Measurements from ENCODE around the gene APBA1. TPM values are rescaled to one million over a fixed set of nuclear protein-coding genes. Genes with fewer than 3 reads are reported as not detected.

Gene APBA1
- total RNA-seq, 1 experiment from 2014 or later = 1.8 TPM

DNA sequence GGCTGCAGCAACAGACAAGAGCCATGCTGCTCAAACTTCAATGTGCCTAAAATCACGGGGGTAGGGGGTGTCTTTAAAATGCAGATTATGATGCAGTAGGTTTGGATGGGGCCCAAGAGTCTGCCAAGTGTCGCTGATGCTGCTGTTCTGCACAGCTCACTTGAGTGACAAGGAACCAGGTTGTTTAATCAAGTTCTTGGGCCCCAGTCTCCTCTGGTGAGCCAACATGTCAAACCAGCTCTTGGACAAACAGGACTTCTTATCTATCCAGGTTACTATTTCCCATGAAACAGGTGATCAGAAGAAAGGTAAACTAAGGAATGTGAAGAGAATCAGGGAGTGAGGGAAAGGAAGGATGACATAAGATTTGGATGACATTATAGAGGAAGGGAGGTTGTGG, 78.0 kb downstream of the APBA1 start:
- Histone ChIP-seq H4K8ac (replicated peaks; ENCODE audit: insufficient read length, low read depth, low read length) (no peak overlapping the region), H2AFZ (ENCODE audit: low read length) (no peak overlapping the region), H3K9ac (ENCODE audit: extremely low read depth, insufficient read length, low read length) (no peak overlapping the region), H3K23me2 (ENCODE audit: insufficient read length, low read depth, low read length, poor library complexity, severe bottlenecking) (no peaks in the 10 kb centered on the region), H3K4me2 (ENCODE audit: insufficient read depth, insufficient read length, low read length) (no peak overlapping the region), H2BK12ac (ENCODE audit: insufficient read length, low read depth, low read length) (no peak overlapping the region), H2BK15ac (ENCODE audit: low read depth, low read length) (no peak overlapping the region), H4K5ac (ENCODE audit: insufficient read length, low read depth, low read length) (no peak overlapping the region), H3T11ph (ENCODE audit: low read length) (no peak overlapping the region), H2BK5ac (ENCODE audit: insufficient read length, low read length) (no peak overlapping the region), H2AK5ac (ENCODE audit: insufficient read length, low read length) (no peak overlapping the region), H3K56ac (ENCODE audit: insufficient read length, low read depth, low read length) (no peak overlapping the region), H4K91ac (ENCODE audit: insufficient read length, low read depth, low read length) (no peak overlapping the region), H3K4me1 (ENCODE audit: insufficient read depth, low read length) (no peaks in the 10 kb centered on the region), H3K79me1 (ENCODE audit: insufficient read depth, low read depth, low read length, poor library complexity, severe bottlenecking) (no peaks in the 10 kb centered on the region), H3K27ac (ENCODE audit: insufficient read length, low read depth, low read length) (no peak overlapping the region), H3K14ac (ENCODE audit: insufficient read depth, low read length) (no peak overlapping the region), H2BK120ac (ENCODE audit: low read depth, low read length, poor library complexity, severe bottlenecking) (no peak overlapping the region), H4K20me1 (ENCODE audit: control insufficient read depth, insufficient read depth, insufficient read length) (no peaks in the 10 kb centered on the region), H3K23ac (ENCODE audit: insufficient read length, low read depth, low read length) (no peak overlapping the region), H2BK20ac (ENCODE audit: low read depth, low read length, poor library complexity, severe bottlenecking) (no peak overlapping the region), H3K18ac (ENCODE audit: insufficient read length, low read depth, low read length) (no peak overlapping the region), H3K9me3 (ENCODE audit: control insufficient read depth, low read depth, low read length) (no peaks in the 10 kb centered on the region), H3K4ac (ENCODE audit: low read depth, low read length) (no peak overlapping the region), H3K79me2 (ENCODE audit: insufficient read depth, low read length) (no peaks in the 10 kb centered on the region), H3K27me3 (ENCODE audit: insufficient read depth, low read length) (no peaks in the 10 kb centered on the region)
- H3K4me1 Mint-ChIP-seq = peaks cover 6 to 11% of the 10 kb centered on the region in 2 experiments
- H3K36me3 Mint-ChIP-seq (ENCODE audit: insufficient read depth in 1 of 3, low read depth in 3 of 3) = no peaks in the 10 kb centered on the region
- no peak overlapping the region for H3K4me3 Mint-ChIP-seq
- peaks cover 8% of the 10 kb centered on the region for H3K27me3 Mint-ChIP-seq (ENCODE audit: low read depth)
- no peak overlapping the region for H3K27ac Mint-ChIP-seq
- TF ChIP-seq, protein P1, sequence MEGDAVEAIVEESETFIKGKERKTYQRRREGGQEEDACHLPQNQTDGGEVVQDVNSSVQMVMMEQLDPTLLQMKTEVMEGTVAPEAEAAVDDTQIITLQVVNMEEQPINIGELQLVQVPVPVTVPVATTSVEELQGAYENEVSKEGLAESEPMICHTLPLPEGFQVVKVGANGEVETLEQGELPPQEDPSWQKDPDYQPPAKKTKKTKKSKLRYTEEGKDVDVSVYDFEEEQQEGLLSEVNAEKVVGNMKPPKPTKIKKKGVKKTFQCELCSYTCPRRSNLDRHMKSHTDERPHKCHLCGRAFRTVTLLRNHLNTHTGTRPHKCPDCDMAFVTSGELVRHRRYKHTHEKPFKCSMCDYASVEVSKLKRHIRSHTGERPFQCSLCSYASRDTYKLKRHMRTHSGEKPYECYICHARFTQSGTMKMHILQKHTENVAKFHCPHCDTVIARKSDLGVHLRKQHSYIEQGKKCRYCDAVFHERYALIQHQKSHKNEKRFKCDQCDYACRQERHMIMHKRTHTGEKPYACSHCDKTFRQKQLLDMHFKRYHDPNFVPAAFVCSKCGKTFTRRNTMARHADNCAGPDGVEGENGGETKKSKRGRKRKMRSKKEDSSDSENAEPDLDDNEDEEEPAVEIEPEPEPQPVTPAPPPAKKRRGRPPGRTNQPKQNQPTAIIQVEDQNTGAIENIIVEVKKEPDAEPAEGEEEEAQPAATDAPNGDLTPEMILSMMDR (conservative IDR thresholded peaks at IDR 0.05) = no peak
- DNase-seq = no peak
- WGBS (ENCODE audit: extremely low coverage, insufficient read length, low lambda C conversion rate) = no CpG with 5 or more reads among the region's 2 CpGs
- H3K9me3 Mint-ChIP-seq = no peaks in the 10 kb centered on the region

Measured in H9 (cell line).